Esophagus (tissue), 2 donors: ENCODE data around the gene TXNDC5. TPM values are rescaled to one million over a fixed set of nuclear protein-coding genes. Genes with fewer than 3 reads are reported as not detected.
"Not testable (repeated sequence)": the region's sequence is repeated elsewhere in the genome, so short reads cannot be mapped to it uniquely, and the experiment has no call there.

Experiments used
- H3K27ac ChIP-seq, 2 donors: one replicate each; pipeline ENCODE4 v1.5.1; 2013; ENCODE audit warnings: low read depth in 2 of 2, mild to moderate bottlenecking in 2 of 2, inconsistent platforms in 1 of 2, low read length in 1 of 2, moderate library complexity in 1 of 2
- H3K27me3 ChIP-seq, 2 donors: one replicate each; pipeline ENCODE4 v1.6.1; 2013; ENCODE audit warnings: low read length in 2 of 2, control low read depth in 1 of 2, mild to moderate bottlenecking in 1 of 2; ENCODE audit not compliant: insufficient read depth in 2 of 2, control insufficient read depth in 1 of 2
- H3K36me3 ChIP-seq, 2 donors: one replicate each; pipeline ENCODE4 v1.6.1; 2013; ENCODE audit warnings: low read length in 1 of 2; ENCODE audit not compliant: control insufficient read depth in 2 of 2, insufficient read depth in 2 of 2
- H3K4me1 ChIP-seq, 2 donors: one replicate each; pipeline ENCODE4 v1.6.1; 2013; ENCODE audit warnings: low read length in 1 of 2; ENCODE audit not compliant: control insufficient read depth in 2 of 2, insufficient read depth in 2 of 2
- H3K4me3 ChIP-seq, 2 donors: one replicate each; pipeline ENCODE4 v1.5.1; 2013; ENCODE audit warnings: low read length in 2 of 2, mild to moderate bottlenecking in 2 of 2, low read depth in 1 of 2, moderate library complexity in 1 of 2
- H3K9me3 ChIP-seq, 2 donors: one replicate each; pipeline ENCODE4 v1.6.1; 2013; ENCODE audit warnings: mild to moderate bottlenecking in 2 of 2, low read depth in 1 of 2, low read length in 1 of 2, moderate library complexity in 1 of 2; ENCODE audit not compliant: control insufficient read depth in 2 of 2, insufficient read depth in 1 of 2
- WGBS, 2 donors: extraction: QIAGEN DNeasy Blood & Tissue Kit; methylation state at CpG; one replicate each; pipeline ENCODE4 v1.1.7; 2013; 5-methylcytosine and 5-hydroxymethylcytosine counted together
- polyA plus RNA-seq, 2 donors: library from polyadenylated mRNA; stranded (reverse); fragments of 200-250 nt; gene quantifications; one replicate each; pipeline ENCODE4 v1.2.3, GENCODE V29; 2013
- donor health status: healthy with polysubstance abuse.
- donor health status: Bipolar disorder and iron deficiency.

The TXNDC5 gene
- polyA plus RNA-seq, 2 donors, result 20.4 to 44.6 TPM

- 58 to 67% methylated on average over 4 of the region's 4 CpGs for WGBS, 2 donors
- H3K36me3 ChIP-seq, result peaks cover 15 to 37% of the 10 kb centered on the region in 2 donors
- peaks cover 0 to 9% of the 10 kb centered on the region in 2 donors for H3K4me1 ChIP-seq
- no peaks in the 10 kb centered on the region for H3K27me3 ChIP-seq
- H3K9me3 ChIP-seq, result no peaks in the 10 kb centered on the region
- H3K27ac ChIP-seq, result no peak overlapping the region
- no peak overlapping the region for H3K4me3 ChIP-seq
Observed at GRCh38 chr6:7899889-7900213, 10.7 kb downstream of the TXNDC5 start.

- Histone ChIP-seq H3K27ac (no peak overlapping the region), H3K27me3 (no peaks in the 10 kb centered on the region), H3K4me3 (no peak overlapping the region), H3K4me1 (peaks cover 0 to 9% of the 10 kb centered on the region in 2 donors), H3K9me3 (no peaks in the 10 kb centered on the region), H3K36me3 (peaks cover 18 to 37% of the 10 kb centered on the region in 2 donors)
- WGBS, 2 donors, result 63 to 79% methylated on average over 5 of the region's 5 CpGs
Observed at GRCh38 chr6:7899101-7899888, 11.3 kb downstream of the TXNDC5 start.

- H3K4me3 ChIP-seq, H3K27ac ChIP-seq, H3K9me3 ChIP-seq, H3K27me3 ChIP-seq, H3K4me1 ChIP-seq: not testable (repeated sequence)
- 80 to 87% methylated on average over 8 of the region's 8 CpGs for WGBS, 2 donors
- peaks cover 17 to 40% of the 10 kb centered on the region in 2 donors for H3K36me3 ChIP-seq
Observed at GRCh38 chr6:7898193-7898586, 12.4 kb downstream of the TXNDC5 start.

- 93 to 94% methylated on average over 9 of the region's 9 CpGs for WGBS, 2 donors
- Histone ChIP-seq H3K27me3 (no peaks in the 10 kb centered on the region), H3K9me3 (no peaks in the 10 kb centered on the region), H3K4me1 (peaks cover 0 to 9% of the 10 kb centered on the region in 2 donors), H3K36me3 (peaks cover 20 to 38% of the 10 kb centered on the region in 2 donors), H3K27ac (no peak overlapping the region), H3K4me3 (no peak overlapping the region)
Observed at GRCh38 chr6:7897461-7898192, 13.0 kb downstream of the TXNDC5 start.

- Histone ChIP-seq H3K27me3 (no peaks in the 10 kb centered on the region), H3K27ac (no peak overlapping the region), H3K4me1 (peaks cover 0 to 3% of the 10 kb centered on the region in 2 donors), H3K4me3 (no peak overlapping the region), H3K9me3 (no peaks in the 10 kb centered on the region), H3K36me3 (peaks cover 20 to 35% of the 10 kb centered on the region in 2 donors)
- 90 to 91% methylated on average over 6 of the region's 6 CpGs for WGBS, 2 donors
Observed at GRCh38 chr6:7896465-7896987, 14.1 kb downstream of the TXNDC5 start.

GRCh38 chr6:7895125-7895423 is 15.5 kb downstream of the TXNDC5 start:
- H3K9me3 ChIP-seq, result no peaks in the 10 kb centered on the region
- no peak overlapping the region for H3K4me3 ChIP-seq
- H3K27ac ChIP-seq, result no peak overlapping the region
- 76 to 82% methylated on average over 7 of the region's 7 CpGs for WGBS, 2 donors
- H3K4me1 ChIP-seq, result no peaks in the 10 kb centered on the region
- no peaks in the 10 kb centered on the region for H3K27me3 ChIP-seq
- peaks cover 26 to 35% of the 10 kb centered on the region in 2 donors for H3K36me3 ChIP-seq

GRCh38 chr6:7894262-7895124 is 16.1 kb downstream of the TXNDC5 start:
- 85 to 87% methylated on average over 13 of the region's 13 CpGs for WGBS, 2 donors
- no peak overlapping the region for H3K4me3 ChIP-seq
- H3K9me3 ChIP-seq, result no peaks in the 10 kb centered on the region
- H3K27me3 ChIP-seq, result no peaks in the 10 kb centered on the region
- no peak overlapping the region for H3K27ac ChIP-seq
- peaks cover 28 to 35% of the 10 kb centered on the region in 2 donors for H3K36me3 ChIP-seq
- no peaks in the 10 kb centered on the region for H3K4me1 ChIP-seq

- H3K4me3 ChIP-seq, result no peak overlapping the region
- H3K4me1 ChIP-seq, result no peaks in the 10 kb centered on the region
- H3K36me3 ChIP-seq, result peaks cover 28 to 34% of the 10 kb centered on the region in 2 donors
- H3K27me3 ChIP-seq, result no peaks in the 10 kb centered on the region
- WGBS, 2 donors, result 94 to 95% methylated on average over 12 of the region's 12 CpGs
- H3K27ac ChIP-seq, result no peak overlapping the region
- H3K9me3 ChIP-seq, result no peaks in the 10 kb centered on the region
Observed at GRCh38 chr6:7893342-7893741, 17.2 kb downstream of the TXNDC5 start.

GRCh38 chr6:7892367-7892766 is 18.2 kb downstream of the TXNDC5 start:
- not testable (repeated sequence) for H3K4me1 ChIP-seq, H3K4me3 ChIP-seq, H3K27me3 ChIP-seq, H3K27ac ChIP-seq, H3K9me3 ChIP-seq
- 93 to 97% methylated on average over 4 of the region's 4 CpGs for whole genome bisulfite sequencing, 2 donors
- peaks cover 31 to 33% of the 10 kb centered on the region in 2 donors for H3K36me3 ChIP-seq
